ENCODE results near the gene ITGAD.
"Not testable (repeated sequence)": the region's sequence is repeated elsewhere in the genome, so short reads cannot be mapped to it uniquely, and the experiment has no call there.

Gene ITGAD

GRCh38 chr16:31410082-31410481, 16.9 kb downstream of the ITGAD start:
- Histone ChIP-seq H3K9ac (ENCODE audit: low read depth, low read length) (no peak overlapping the region), H3K27ac (ENCODE audit: low read depth, low read length) (no peak overlapping the region), H3K4me1 (ENCODE audit: insufficient read depth, low read length) (no peaks in the 10 kb centered on the region), H3K36me3 (ENCODE audit: insufficient read depth, low read length) (no peaks in the 10 kb centered on the region), H3K4me3 (ENCODE audit: low read length) (no peak overlapping the region), H3K9me3 (ENCODE audit: insufficient read depth, low read depth, low read length) (no peaks in the 10 kb centered on the region), H3K27me3 (ENCODE audit: insufficient read depth, low read length) (no peaks in the 10 kb centered on the region)
- WGBS, result 88% methylated on average over 9 of the region's 9 CpGs

GRCh38 chr16:31411024-31411844, 18.1 kb downstream of the ITGAD start:
- no peaks in the 10 kb centered on the region for H3K4me1 ChIP-seq (ENCODE audit: insufficient read depth, low read length)
- no peaks in the 10 kb centered on the region for H3K36me3 ChIP-seq (ENCODE audit: insufficient read depth, low read length)
- no peaks in the 10 kb centered on the region for H3K9me3 ChIP-seq (ENCODE audit: insufficient read depth, low read depth, low read length)
- no peak overlapping the region for H3K27ac ChIP-seq (ENCODE audit: low read depth, low read length)
- H3K9ac ChIP-seq (ENCODE audit: low read depth, low read length), result no peak overlapping the region
- H3K27me3 ChIP-seq (ENCODE audit: insufficient read depth, low read length), result no peaks in the 10 kb centered on the region
- H3K4me3 ChIP-seq (ENCODE audit: low read length), result no peak overlapping the region
- 89% methylated on average over 22 of the region's 22 CpGs for WGBS

DNA sequence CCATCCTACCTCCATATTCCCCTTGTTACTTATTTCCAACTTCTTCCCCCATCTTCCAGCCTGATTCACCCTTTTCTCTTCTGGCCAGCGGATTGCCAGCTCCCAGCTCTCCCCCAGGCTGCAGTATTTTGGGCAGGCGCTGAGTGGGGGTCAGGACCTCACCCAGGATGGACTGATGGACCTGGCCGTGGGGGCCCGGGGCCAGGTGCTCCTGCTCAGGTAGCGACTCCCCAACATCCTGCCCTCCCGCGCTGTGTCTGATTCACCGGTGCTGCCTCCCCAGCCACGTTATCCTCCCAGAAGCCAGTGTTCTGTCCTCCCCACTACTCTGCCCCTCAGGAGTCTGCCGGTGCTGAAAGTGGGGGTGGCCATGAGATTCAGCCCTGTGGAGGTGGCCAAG, 19.6 kb downstream of the ITGAD start:
- Histone ChIP-seq H3K36me3 (ENCODE audit: insufficient read depth, low read length) (no peaks in the 10 kb centered on the region), H3K9ac (ENCODE audit: low read depth, low read length) (no peak overlapping the region), H3K9me3 (ENCODE audit: insufficient read depth, low read depth, low read length) (no peaks in the 10 kb centered on the region), H3K27me3 (ENCODE audit: insufficient read depth, low read length) (no peaks in the 10 kb centered on the region), H3K4me1 (ENCODE audit: insufficient read depth, low read length) (no peaks in the 10 kb centered on the region), H3K4me3 (ENCODE audit: low read length) (no peak overlapping the region), H3K27ac (ENCODE audit: low read depth, low read length) (no peak overlapping the region)
- WGBS, result 92% methylated on average over 10 of the region's 10 CpGs

GRCh38 chr16:31413381-31413780, 20.2 kb downstream of the ITGAD start:
- Histone ChIP-seq H3K4me1 (ENCODE audit: insufficient read depth, low read length) (no peaks in the 10 kb centered on the region), H3K4me3 (ENCODE audit: low read length) (no peak overlapping the region), H3K9me3 (ENCODE audit: insufficient read depth, low read depth, low read length) (no peaks in the 10 kb centered on the region), H3K27ac (ENCODE audit: low read depth, low read length) (no peak overlapping the region), H3K36me3 (ENCODE audit: insufficient read depth, low read length) (no peaks in the 10 kb centered on the region), H3K9ac (ENCODE audit: low read depth, low read length) (no peak overlapping the region), H3K27me3 (ENCODE audit: insufficient read depth, low read length) (no peaks in the 10 kb centered on the region)
- whole genome bisulfite sequencing, result 91% methylated on average over 5 of the region's 5 CpGs

DNA sequence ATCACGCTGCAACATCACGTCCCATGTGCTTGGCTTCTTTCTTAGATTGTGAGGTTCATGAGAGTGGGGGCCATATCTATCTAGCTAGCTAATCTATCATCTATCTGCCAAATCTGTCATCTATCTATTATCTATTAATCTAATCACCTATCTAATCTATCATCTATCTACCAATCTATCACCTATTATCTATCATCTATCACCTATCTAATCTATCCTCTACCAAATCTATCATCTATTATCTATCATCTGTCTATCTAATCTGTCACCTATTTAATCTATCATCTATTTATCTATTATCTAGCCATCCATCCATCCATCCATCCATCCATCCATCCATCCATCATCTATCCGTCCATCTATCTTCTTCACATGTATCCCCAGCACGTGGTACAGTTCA, 20.8 kb downstream of the ITGAD start:
- Histone ChIP-seq H3K4me1 (ENCODE audit: insufficient read depth, low read length) (no peaks in the 10 kb centered on the region), H3K27ac (ENCODE audit: low read depth, low read length) (no peak overlapping the region), H3K9ac (ENCODE audit: low read depth, low read length) (no peak overlapping the region), H3K9me3 (ENCODE audit: insufficient read depth, low read depth, low read length) (no peaks in the 10 kb centered on the region), H3K4me3 (ENCODE audit: low read length) (no peak overlapping the region), H3K36me3 (ENCODE audit: insufficient read depth, low read length) (no peaks in the 10 kb centered on the region), H3K27me3 (ENCODE audit: insufficient read depth, low read length) (no peaks in the 10 kb centered on the region)
- 95% methylated on average over 4 of the region's 4 CpGs for WGBS

GRCh38 chr16:31414706-31415105, 21.6 kb downstream of the ITGAD start:
- no peaks in the 10 kb centered on the region for H3K27me3 ChIP-seq (ENCODE audit: insufficient read depth, low read length)
- WGBS, result 90% methylated on average over 4 of the region's 4 CpGs
- H3K27ac ChIP-seq (ENCODE audit: low read depth, low read length), result no peak overlapping the region
- H3K36me3 ChIP-seq (ENCODE audit: insufficient read depth, low read length), result no peaks in the 10 kb centered on the region
- no peaks in the 10 kb centered on the region for H3K9me3 ChIP-seq (ENCODE audit: insufficient read depth, low read depth, low read length)
- H3K4me3 ChIP-seq (ENCODE audit: low read length), result no peak overlapping the region
- H3K4me1 ChIP-seq (ENCODE audit: insufficient read depth, low read length), result no peaks in the 10 kb centered on the region
- H3K9ac ChIP-seq (ENCODE audit: low read depth, low read length), result no peak overlapping the region

GRCh38 chr16:31416371-31416770, 23.2 kb downstream of the ITGAD start:
- Histone ChIP-seq H3K36me3 (ENCODE audit: insufficient read depth, low read length) (no peaks in the 10 kb centered on the region), H3K4me1 (ENCODE audit: insufficient read depth, low read length) (no peaks in the 10 kb centered on the region)
- WGBS, result 90% methylated on average over 11 of the region's 11 CpGs

DNA sequence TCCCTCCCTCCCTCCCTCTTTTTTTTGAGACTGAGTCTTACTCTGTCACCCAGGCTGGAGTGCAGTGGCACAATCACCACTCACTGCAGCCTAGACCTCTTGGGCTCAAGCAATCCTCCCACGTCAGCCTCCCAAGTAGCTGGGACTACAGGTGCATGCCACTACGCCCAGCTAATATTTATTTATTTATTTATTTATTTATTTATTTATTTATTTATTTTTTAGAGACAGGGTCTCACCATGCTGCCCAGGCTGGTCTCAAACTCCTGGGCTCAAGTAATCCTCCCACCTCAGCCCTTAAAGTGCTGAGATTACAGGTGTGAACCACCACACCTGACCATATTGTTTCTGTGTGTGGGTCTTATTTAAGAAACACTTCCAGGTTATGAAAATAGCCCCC, 23.9 kb downstream of the ITGAD start:
- H3K36me3 ChIP-seq (ENCODE audit: insufficient read depth, low read length); H3K4me1 ChIP-seq (ENCODE audit: insufficient read depth, low read length); H3K27ac ChIP-seq (ENCODE audit: low read depth, low read length); H3K9ac ChIP-seq (ENCODE audit: low read depth, low read length); H3K9me3 ChIP-seq (ENCODE audit: insufficient read depth, low read depth, low read length); H3K4me3 ChIP-seq (ENCODE audit: low read length); H3K27me3 ChIP-seq (ENCODE audit: insufficient read depth, low read length): not testable (repeated sequence)
- 100% methylated on average over 1 of the region's 2 CpGs for WGBS

More at GRCh38 chr16:31416371-31416770, 23.2 kb downstream of the ITGAD start:
- Histone ChIP-seq H3K9ac (ENCODE audit: low read depth, low read length) (no peak overlapping the region), H3K4me3 (ENCODE audit: low read length) (no peak overlapping the region), H3K27ac (ENCODE audit: low read depth, low read length) (no peak overlapping the region), H3K27me3 (ENCODE audit: insufficient read depth, low read length) (no peaks in the 10 kb centered on the region), H3K9me3 (ENCODE audit: insufficient read depth, low read depth, low read length) (no peaks in the 10 kb centered on the region)

GRCh38 chr16:31417916-31418315, 24.8 kb downstream of the ITGAD start:
- Histone ChIP-seq H3K9me3 (ENCODE audit: insufficient read depth, low read depth, low read length) (no peaks in the 10 kb centered on the region), H3K27ac (ENCODE audit: low read depth, low read length) (no peak overlapping the region), H3K36me3 (ENCODE audit: insufficient read depth, low read length) (no peaks in the 10 kb centered on the region), H3K27me3 (ENCODE audit: insufficient read depth, low read length) (no peaks in the 10 kb centered on the region), H3K9ac (ENCODE audit: low read depth, low read length) (no peak overlapping the region), H3K4me1 (ENCODE audit: insufficient read depth, low read length) (no peaks in the 10 kb centered on the region), H3K4me3 (ENCODE audit: low read length) (no peak overlapping the region)
- WGBS, result 91% methylated on average over 5 of the region's 5 CpGs

DNA sequence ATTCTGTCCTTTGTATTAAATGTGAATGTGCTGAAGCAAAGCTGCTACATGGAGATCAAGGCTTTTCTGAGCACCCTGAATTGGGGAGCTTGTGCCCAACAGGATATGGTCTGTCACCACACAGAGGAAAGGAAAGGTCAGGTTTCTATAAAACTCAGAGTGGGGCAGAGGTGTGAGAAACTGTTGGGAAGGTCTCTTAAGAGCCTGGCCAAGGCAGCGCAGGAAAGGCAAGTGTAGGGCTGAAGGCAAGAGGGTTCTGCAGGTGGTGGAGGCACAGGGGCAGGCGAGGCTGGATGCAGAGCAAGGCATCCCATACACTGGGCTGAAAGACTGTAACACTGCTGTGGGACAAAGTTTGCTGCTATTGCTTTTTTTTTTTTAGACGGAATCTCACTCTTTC, 26.9 kb downstream of the ITGAD start:
- 87% methylated on average over 3 of the region's 3 CpGs for WGBS
- no peak overlapping the region for H3K4me3 ChIP-seq (ENCODE audit: low read length)

GRCh38 chr16:31421587-31421986, 28.5 kb downstream of the ITGAD start:
- WGBS, result 85% methylated on average over 6 of the region's 6 CpGs
- no peak overlapping the region for H3K9ac ChIP-seq (ENCODE audit: low read depth, low read length)
- H3K9me3 ChIP-seq (ENCODE audit: insufficient read depth, low read depth, low read length), result no peaks in the 10 kb centered on the region
- H3K27ac ChIP-seq (ENCODE audit: low read depth, low read length), result no peak overlapping the region
- no peaks in the 10 kb centered on the region for H3K4me1 ChIP-seq (ENCODE audit: insufficient read depth, low read length)
- no peak overlapping the region for H3K4me3 ChIP-seq (ENCODE audit: low read length)
- H3K36me3 ChIP-seq (ENCODE audit: insufficient read depth, low read length), result no peaks in the 10 kb centered on the region
- H3K27me3 ChIP-seq (ENCODE audit: insufficient read depth, low read length), result no peaks in the 10 kb centered on the region

More for the DNA sequence above, 26.9 kb downstream of the ITGAD start:
- no peaks in the 10 kb centered on the region for H3K27me3 ChIP-seq (ENCODE audit: insufficient read depth, low read length)
- no peak overlapping the region for H3K9ac ChIP-seq (ENCODE audit: low read depth, low read length)
- no peaks in the 10 kb centered on the region for H3K36me3 ChIP-seq (ENCODE audit: insufficient read depth, low read length)
- H3K4me1 ChIP-seq (ENCODE audit: insufficient read depth, low read length), result no peaks in the 10 kb centered on the region
- no peak overlapping the region for H3K27ac ChIP-seq (ENCODE audit: low read depth, low read length)
- no peaks in the 10 kb centered on the region for H3K9me3 ChIP-seq (ENCODE audit: insufficient read depth, low read depth, low read length)

DNA sequence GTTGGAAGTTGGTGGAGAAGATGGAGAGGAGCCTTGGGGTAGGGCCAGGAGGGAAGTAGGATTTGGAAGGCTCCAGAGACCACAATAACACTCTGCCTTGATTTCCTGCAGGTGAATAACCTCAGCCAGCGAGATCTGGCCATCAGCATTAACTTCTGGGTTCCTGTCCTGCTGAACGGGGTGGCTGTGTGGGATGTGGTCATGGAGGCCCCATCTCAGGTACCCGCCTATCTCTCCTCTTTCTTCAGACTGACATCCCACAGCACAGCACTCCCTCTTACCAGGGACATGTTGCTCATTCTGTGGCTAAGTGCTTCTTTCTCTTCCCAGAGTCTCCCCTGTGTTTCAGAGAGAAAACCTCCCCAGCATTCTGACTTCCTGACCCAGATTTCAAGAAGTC, 30.1 kb downstream of the ITGAD start:
- H3K27me3 ChIP-seq (ENCODE audit: insufficient read depth, low read length), result no peaks in the 10 kb centered on the region
- H3K4me1 ChIP-seq (ENCODE audit: insufficient read depth, low read length), result no peaks in the 10 kb centered on the region
- no peaks in the 10 kb centered on the region for H3K36me3 ChIP-seq (ENCODE audit: insufficient read depth, low read length)
- WGBS, result 81% methylated on average over 3 of the region's 3 CpGs
- no peak overlapping the region for H3K4me3 ChIP-seq (ENCODE audit: low read length)
- no peaks in the 10 kb centered on the region for H3K9me3 ChIP-seq (ENCODE audit: insufficient read depth, low read depth, low read length)
- no peak overlapping the region for H3K9ac ChIP-seq (ENCODE audit: low read depth, low read length)
- H3K27ac ChIP-seq (ENCODE audit: low read depth, low read length), result no peak overlapping the region
